ENCODE results near the gene SLC38A9.

- no peak for TF ChIP-seq TEAD1 (CRISPR knock-in tag; IDR thresholded peaks at IDR 0.05)
- TF ChIP-seq USF1 (CRISPR knock-in tag; IDR thresholded peaks at IDR 0.05) = no peak
- no peak for TF ChIP-seq ZNF512 (CRISPR knock-in tag; IDR thresholded peaks at IDR 0.05; ENCODE audit: borderline replicate concordance)
- no peak for TF ChIP-seq SP1 (CRISPR knock-in tag; conservative IDR thresholded peaks at IDR 0.05)
- no peak for TF ChIP-seq CTCF (IDR thresholded peaks at IDR 0.05)
- TF ChIP-seq TP53 (CRISPR knock-in tag; IDR thresholded peaks at IDR 0.05) = no peak
- no peak for TF ChIP-seq STAT6 (CRISPR knock-in tag; conservative IDR thresholded peaks at IDR 0.05; ENCODE audit: low read depth)
- TF ChIP-seq NFYB (CRISPR knock-in tag; conservative IDR thresholded peaks at IDR 0.05; ENCODE audit: low read depth) = no peak
- TF ChIP-seq MLX (CRISPR knock-in tag; IDR thresholded peaks at IDR 0.05) = no peak
- no peak for TF ChIP-seq FOXK1 (CRISPR knock-in tag; IDR thresholded peaks at IDR 0.05)
- no peak for TF ChIP-seq USF2 (CRISPR knock-in tag; IDR thresholded peaks at IDR 0.05)
- TF ChIP-seq HMGXB4 (CRISPR knock-in tag; IDR thresholded peaks at IDR 0.05) = no peak
Observed at GRCh38 chr5:55633574-55634208, 78.4 kb downstream of the SLC38A9 start.

All from WTC11 (cell line).